B cell (primary cell): ENCODE results near the gene NANOGP8.

Experiments used
- EZH2 ChIP-seq: IDR thresholded peaks from 2 replicates; pipeline ENCODE4 v1.6.1; 2012; ENCODE audit warnings: borderline replicate concordance, low read depth, mild to moderate bottlenecking, moderate library complexity, low read length; ENCODE audit not compliant: insufficient read depth, poor library complexity, severe bottlenecking
- TF ChIP-seq, protein P1 (sequence below): fragments of 200-600 bp; IDR thresholded peaks from one replicate; pipeline ENCODE4 v1.8.0; 2022; ENCODE audit warnings: antibody characterized with exemption, mild to moderate bottlenecking

DNA sequence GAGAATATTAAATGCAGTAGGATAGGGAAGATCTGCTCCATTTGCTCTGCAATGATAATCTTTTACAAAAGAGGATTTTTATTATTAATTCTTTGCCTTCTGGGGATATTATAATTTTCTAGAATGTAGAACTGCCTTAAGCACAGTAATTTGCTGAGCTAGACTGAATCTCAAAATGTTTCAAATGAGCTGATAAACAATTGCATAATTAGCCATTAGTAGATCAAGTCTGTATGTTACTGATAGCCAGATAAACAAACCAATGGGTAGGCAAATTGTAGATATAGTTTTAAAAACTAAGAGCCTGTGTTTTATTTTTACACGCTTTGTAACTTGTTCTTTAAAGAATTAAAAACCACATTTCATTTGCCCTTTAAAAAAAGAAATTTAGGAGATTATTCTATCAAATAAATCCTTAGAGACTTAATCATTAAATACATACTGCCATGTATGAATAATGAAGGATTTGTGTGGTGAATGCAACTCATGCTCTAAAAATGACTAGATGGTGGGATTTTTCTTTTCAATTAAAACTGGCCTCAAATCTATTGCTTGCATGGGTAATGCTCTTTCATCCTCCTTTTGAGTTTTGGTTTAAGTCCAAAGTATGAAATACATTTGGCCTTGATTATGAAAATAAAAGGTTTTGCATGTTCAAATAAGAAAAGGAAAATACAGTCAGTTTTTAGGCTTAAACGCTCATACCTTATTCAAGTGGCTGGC lies 32.6 kb upstream of the NANOGP8 start:
- TF ChIP-seq, protein P1, sequence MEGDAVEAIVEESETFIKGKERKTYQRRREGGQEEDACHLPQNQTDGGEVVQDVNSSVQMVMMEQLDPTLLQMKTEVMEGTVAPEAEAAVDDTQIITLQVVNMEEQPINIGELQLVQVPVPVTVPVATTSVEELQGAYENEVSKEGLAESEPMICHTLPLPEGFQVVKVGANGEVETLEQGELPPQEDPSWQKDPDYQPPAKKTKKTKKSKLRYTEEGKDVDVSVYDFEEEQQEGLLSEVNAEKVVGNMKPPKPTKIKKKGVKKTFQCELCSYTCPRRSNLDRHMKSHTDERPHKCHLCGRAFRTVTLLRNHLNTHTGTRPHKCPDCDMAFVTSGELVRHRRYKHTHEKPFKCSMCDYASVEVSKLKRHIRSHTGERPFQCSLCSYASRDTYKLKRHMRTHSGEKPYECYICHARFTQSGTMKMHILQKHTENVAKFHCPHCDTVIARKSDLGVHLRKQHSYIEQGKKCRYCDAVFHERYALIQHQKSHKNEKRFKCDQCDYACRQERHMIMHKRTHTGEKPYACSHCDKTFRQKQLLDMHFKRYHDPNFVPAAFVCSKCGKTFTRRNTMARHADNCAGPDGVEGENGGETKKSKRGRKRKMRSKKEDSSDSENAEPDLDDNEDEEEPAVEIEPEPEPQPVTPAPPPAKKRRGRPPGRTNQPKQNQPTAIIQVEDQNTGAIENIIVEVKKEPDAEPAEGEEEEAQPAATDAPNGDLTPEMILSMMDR: no peak
- TF ChIP-seq EZH2: no peak
